SK-N-SH (cell line): ENCODE data around the gene DLG2. TPM values are rescaled to one million over a fixed set of nuclear protein-coding genes. Genes with fewer than 3 reads are reported as not detected.
A peak's percentile ranks its signal among the peaks of the same experiment; 100 is the strongest.

Experiments
- CTCF ChIA-PET: fragments of 300-600, 350-600 bp; formaldehyde crosslinking; extraction: SDS; loops from one replicate; lab custom pipeline; 2021; lab: Yijun Ruan, JAX
- POLR2A ChIA-PET: fragments of 350-600 bp; sonication (Branson Sonifier 250); formaldehyde crosslinking; extraction: SDS; loops from one replicate; lab custom pipeline; 2020; ENCODE audit warnings: antibody characterized with exemption, inconsistent platforms; lab: Yijun Ruan, JAX
- DNase-seq: peaks from one replicate; pipeline ENCODE4 v3.0.0; 2012
- H2AFZ ChIP-seq: fragments of 200-600 bp; sonication (generic); 2 replicates; pipeline ENCODE4 v1.8.1; 2016; ENCODE audit warnings: antibody characterized with exemption, mild to moderate bottlenecking, low read depth
- H3F3A ChIP-seq: fragments of 200-600 bp; sonication (generic); replicated peaks from 2 replicates; pipeline ENCODE3; 2016; ENCODE audit warnings: antibody characterized with exemption, mild to moderate bottlenecking; ENCODE audit not compliant: insufficient read depth
- H3K27ac ChIP-seq, 2 experiments: fragments of 200-500 bp in 1 of 2; fragments of 200-600 bp in 1 of 2; sonication (Bioruptor generic) in 1 of 2; sonication (generic), shearing (Covaris generic) in 1 of 2; 2 replicates each; pipeline versions ENCODE4 v1.5.1 to v1.6.1; 2014 to 2016; ENCODE audit warnings: low read depth in 2 of 2, inconsistent platforms in 1 of 2, low read length in 1 of 2, mild to moderate bottlenecking in 1 of 2, mixed read lengths in 1 of 2
- H3K27me3 ChIP-seq: fragments of 200-600 bp; sonication (generic), shearing (Covaris generic); 2 replicates; pipeline ENCODE4 v1.6.1; 2016; ENCODE audit warnings: mixed run types; ENCODE audit not compliant: insufficient read depth
- H3K36me3 ChIP-seq, 2 experiments: fragments of 200-500 bp in 1 of 2; fragments of 200-600 bp in 1 of 2; sonication (Bioruptor generic) in 1 of 2; sonication (generic) in 1 of 2; replicated peaks in 1 of 2; 2 replicates each; pipeline versions ENCODE3 to v1.5.1; 2014 to 2016; ENCODE audit warnings: low read length in 1 of 2, mild to moderate bottlenecking in 1 of 2; ENCODE audit not compliant: insufficient read depth in 2 of 2, control insufficient read depth in 1 of 2
- H3K4me1 ChIP-seq, 2 experiments: fragments of 200-500 bp in 1 of 2; fragments of 200-600 bp in 1 of 2; sonication (Bioruptor generic) in 1 of 2; sonication (generic), shearing (Covaris generic) in 1 of 2; 2 replicates each; pipeline versions ENCODE4 v1.5.1 to v1.6.1; 2014 to 2016; ENCODE audit warnings: low read depth in 1 of 2, low read length in 1 of 2, mixed run types in 1 of 2; ENCODE audit not compliant: insufficient read depth in 2 of 2, control insufficient read depth in 1 of 2
- H3K4me2 ChIP-seq: fragments of 200-600 bp; sonication (generic), shearing (Covaris generic); 2 replicates; pipeline ENCODE4 v1.6.1; 2017; ENCODE audit warnings: mixed run types
- H3K4me3 ChIP-seq, 2 experiments: fragments of 200-500 bp in 1 of 2; fragments of 200-600 bp in 1 of 2; sonication (Bioruptor generic) in 1 of 2; sonication (generic), shearing (Covaris generic) in 1 of 2; 2 replicates each; pipeline versions ENCODE4 v1.5.1 to v1.8.1; 2014 to 2016; ENCODE audit warnings: low read depth in 2 of 2, inconsistent platforms in 1 of 2, low read length in 1 of 2, mild to moderate bottlenecking in 1 of 2, mixed read lengths in 1 of 2, moderate library complexity in 1 of 2
- H3K79me2 ChIP-seq: fragments of 200-600 bp; sonication (generic); 2 replicates; pipeline ENCODE4 v1.8.1; 2017; ENCODE audit warnings: mild to moderate bottlenecking; ENCODE audit not compliant: insufficient read depth
- H3K9ac ChIP-seq: fragments of 200-600 bp; sonication (generic); 2 replicates; pipeline ENCODE4 v1.6.1; 2017; ENCODE audit warnings: mixed run types
- H3K9me2 ChIP-seq: fragments of 200-600 bp; sonication (generic); 2 replicates; pipeline ENCODE4 v1.6.1; 2017; ENCODE audit warnings: mixed run types
- H3K9me3 ChIP-seq: fragments of 200-600 bp; sonication (generic); 2 replicates; pipeline ENCODE4 v1.6.1; 2017; ENCODE audit warnings: mixed run types, mild to moderate bottlenecking, moderate library complexity
- H4K20me1 ChIP-seq: fragments of 200-600 bp; sonication (generic); 2 replicates; pipeline ENCODE4 v1.6.1; 2017; ENCODE audit warnings: mild to moderate bottlenecking, mixed run types; ENCODE audit not compliant: insufficient read depth
- CTCF ChIP-seq: fragments of 200-600 bp; sonication (generic); IDR thresholded peaks from 2 replicates; pipeline ENCODE4 v1.6.1; 2017; ENCODE audit warnings: antibody characterized with exemption, mild to moderate bottlenecking, moderate library complexity
- EZH2phosphoT487 ChIP-seq: fragments of 200-600 bp; sonication (generic); IDR thresholded peaks from 2 replicates; pipeline ENCODE4 v1.6.1; 2017; ENCODE audit warnings: low read depth, mixed run types, mild to moderate bottlenecking, antibody characterized with exemption, moderate library complexity, borderline replicate concordance
- GATA2 ChIP-seq: sonication (generic); formaldehyde crosslinking; IDR thresholded peaks from 2 replicates; pipeline ENCODE4 v1.5.0; 2020; ENCODE audit warnings: mild to moderate bottlenecking, missing genetic modification reagents
- JUND ChIP-seq: IDR thresholded peaks from 2 replicates; pipeline ENCODE4 v1.4.0; 2012
- MAX ChIP-seq: IDR thresholded peaks from 2 replicates; pipeline ENCODE4 v1.4.0; 2012; ENCODE audit warnings: low read depth
- POLR2AphosphoS5 ChIP-seq: IDR thresholded peaks from 2 replicates; pipeline ENCODE4 v1.6.1; 2012; ENCODE audit warnings: low read depth, low read length
- RAD21 ChIP-seq: IDR thresholded peaks from 2 replicates; pipeline ENCODE4 v1.6.1; 2012; ENCODE audit warnings: mild to moderate bottlenecking, low read length
- REST ChIP-seq: IDR thresholded peaks from 2 replicates; pipeline ENCODE4 v1.6.1; 2012; ENCODE audit warnings: mild to moderate bottlenecking, low read depth, low read length, moderate library complexity
- RFX5 ChIP-seq: IDR thresholded peaks from 2 replicates; pipeline ENCODE4 v1.6.1; 2012; ENCODE audit warnings: mild to moderate bottlenecking, improper control_type of control experiment, low read length
- SMC3 ChIP-seq: IDR thresholded peaks from 2 replicates; pipeline ENCODE4 v1.6.1; 2012; ENCODE audit warnings: low read depth, low read length, improper control_type of control experiment
- TAF1 ChIP-seq: IDR thresholded peaks from 2 replicates; pipeline ENCODE4 v1.6.1; 2012; ENCODE audit warnings: low read depth, mild to moderate bottlenecking, low read length, moderate library complexity, borderline replicate concordance
- TEAD4 ChIP-seq: IDR thresholded peaks from 2 replicates; pipeline ENCODE4 v1.4.0; 2012; ENCODE audit warnings: mild to moderate bottlenecking, borderline replicate concordance; ENCODE audit not compliant: insufficient read depth
- USF1 ChIP-seq: IDR thresholded peaks from 2 replicates; pipeline ENCODE4 v1.4.0; 2012; ENCODE audit warnings: low read depth, borderline replicate concordance
- WGBS: methylation state at CpG from one replicate; pipeline ENCODE4 v1.1.6; 2017; ENCODE audit warnings: low lambda C conversion rate; 5-methylcytosine and 5-hydroxymethylcytosine counted together
- polyA plus RNA-seq, 3 experiments: library from polyadenylated mRNA; depleted of rRNA; stranded (reverse); fragments of >200 nt; gene quantifications; 2 replicates each; pipeline ENCODE4 v1.2.3, GENCODE V29; 2012

The DLG2 gene
- polyA plus RNA-seq, 1 of the 3 experiments (the other 2 are of a cell fraction) = 0.21 TPM

- H4K20me1 ChIP-seq = no peaks in the 10 kb centered on the region
- TF ChIP-seq RAD21 (peak; percentile 32), TAF1 (no peak), SMC3 (peak; percentile 26; the same call in 1 of the 2 replicates), CTCF (peak; percentile 67), EZH2phosphoT487 (no peak), REST (no peak)
- TF ChIP-seq, all 33 proteins: peak for 3
Observed at GRCh38 chr11:84993386-84993785, 633.8 kb downstream of the DLG2 start.

GRCh38 chr11:84990141-84990540, 637.0 kb downstream of the DLG2 start:
- POLR2A ChIA-PET = no interaction called here
- no peaks in the 10 kb centered on the region for H3K9me3 ChIP-seq
- no peak overlapping the region for H3K9ac ChIP-seq
- H3K27me3 ChIP-seq = no peaks in the 10 kb centered on the region
- no peaks in the 10 kb centered on the region for H3F3A ChIP-seq
- CTCF ChIA-PET = no interaction called here
- no peaks in the 10 kb centered on the region for H3K9me2 ChIP-seq
- no peak overlapping the region for H3K27ac ChIP-seq
- WGBS = 12% methylated on average over 3 of the region's 3 CpGs
- no peak for DNase-seq
- no peak overlapping the region for H2AFZ ChIP-seq
- H3K4me2 ChIP-seq = no peak overlapping the region
- no peaks in the 10 kb centered on the region for H3K79me2 ChIP-seq
- no peaks in the 10 kb centered on the region for H3K36me3 ChIP-seq
- no peaks in the 10 kb centered on the region for H4K20me1 ChIP-seq
- H3K4me1 ChIP-seq = no peaks in the 10 kb centered on the region
- H3K4me3 ChIP-seq = no peak overlapping the region
- TF ChIP-seq JUND (no peak), CTCF (no peak), EZH2phosphoT487 (no peak), GATA2 (CRISPR knock-in tag) (no peak), TEAD4 (no peak), POLR2AphosphoS5 (no peak), USF1 (no peak), MAX (no peak), REST (no peak), RFX5 (no peak), TAF1 (no peak)

More at GRCh38 chr11:84993386-84993785, 633.8 kb downstream of the DLG2 start:
- H3K9me3 ChIP-seq = no peaks in the 10 kb centered on the region
- no peaks in the 10 kb centered on the region for H3K27me3 ChIP-seq
- POLR2A ChIA-PET = no interaction called here
- H3K4me3 ChIP-seq = no peak overlapping the region
- CTCF ChIA-PET = interaction anchor here (1.5 kb wide), 1 partner anchor 9 kb away, joined by 3 read pairs; no protein-coding TSS in a partner anchor
- H3K4me2 ChIP-seq = no peak overlapping the region
- H3K79me2 ChIP-seq = no peaks in the 10 kb centered on the region
- no peaks in the 10 kb centered on the region for H3K9me2 ChIP-seq
- H3K9ac ChIP-seq = no peak overlapping the region
- no peaks in the 10 kb centered on the region for H3F3A ChIP-seq
- WGBS = 0% methylated on average over 4 of the region's 4 CpGs
- no peaks in the 10 kb centered on the region for H3K4me1 ChIP-seq
- no peak overlapping the region for H2AFZ ChIP-seq
- H3K36me3 ChIP-seq = no peaks in the 10 kb centered on the region
- DNase-seq = no peak
- H3K27ac ChIP-seq = no peak overlapping the region
